A549 (cell line): ENCODE results near the gene RPTOR.

Experiments
- CEBPB ChIP-seq, 2 experiments: fragments of >200 bp in 1 of 2; sonication (Bioruptor Twin) in 1 of 2; formaldehyde crosslinking in 1 of 2; IDR thresholded peaks; 2 replicates each; pipeline ENCODE4 v1.6.1; 2012 to 2016
- RARB ChIP-seq: fragments of 250-450 bp; sonication (Bioruptor Pico); IDR thresholded peaks from 2 replicates; pipeline ENCODE4 v1.8.0; 2021; ENCODE audit warnings: mild to moderate bottlenecking, moderate library complexity
- SMC3 ChIP-seq: fragments of >200 bp; sonication (Bioruptor Twin); formaldehyde crosslinking; IDR thresholded peaks from 3 replicates; pipeline ENCODE4 v1.6.1; 2018; ENCODE audit warnings: inconsistent platforms
- TF ChIP-seq, protein P1 (sequence below): fragments of >200 bp; sonication (Bioruptor Twin); formaldehyde crosslinking; IDR thresholded peaks from 3 replicates; pipeline ENCODE4 v1.5.1; 2016

DNA sequence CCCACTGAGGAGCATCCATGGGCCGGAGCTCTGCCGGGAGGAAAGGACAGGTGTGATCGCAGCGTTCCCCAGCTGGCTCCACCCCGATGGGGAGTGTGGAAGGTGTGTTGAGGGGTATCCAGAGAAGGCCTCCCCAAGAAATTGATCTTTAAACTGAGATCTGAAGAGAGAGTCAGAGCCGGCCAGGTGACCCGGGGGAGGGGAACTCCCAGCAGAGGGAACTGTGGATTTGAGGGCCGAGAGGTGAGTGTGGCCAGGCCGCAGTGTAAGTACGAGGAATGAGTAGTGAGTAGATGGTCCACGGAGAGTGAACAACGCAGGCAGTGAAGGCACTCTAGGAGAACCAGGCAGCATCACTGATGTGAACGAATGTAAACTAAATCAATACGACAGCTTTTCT is 80.2 kb downstream of the RPTOR start:
- TF ChIP-seq, protein P1, sequence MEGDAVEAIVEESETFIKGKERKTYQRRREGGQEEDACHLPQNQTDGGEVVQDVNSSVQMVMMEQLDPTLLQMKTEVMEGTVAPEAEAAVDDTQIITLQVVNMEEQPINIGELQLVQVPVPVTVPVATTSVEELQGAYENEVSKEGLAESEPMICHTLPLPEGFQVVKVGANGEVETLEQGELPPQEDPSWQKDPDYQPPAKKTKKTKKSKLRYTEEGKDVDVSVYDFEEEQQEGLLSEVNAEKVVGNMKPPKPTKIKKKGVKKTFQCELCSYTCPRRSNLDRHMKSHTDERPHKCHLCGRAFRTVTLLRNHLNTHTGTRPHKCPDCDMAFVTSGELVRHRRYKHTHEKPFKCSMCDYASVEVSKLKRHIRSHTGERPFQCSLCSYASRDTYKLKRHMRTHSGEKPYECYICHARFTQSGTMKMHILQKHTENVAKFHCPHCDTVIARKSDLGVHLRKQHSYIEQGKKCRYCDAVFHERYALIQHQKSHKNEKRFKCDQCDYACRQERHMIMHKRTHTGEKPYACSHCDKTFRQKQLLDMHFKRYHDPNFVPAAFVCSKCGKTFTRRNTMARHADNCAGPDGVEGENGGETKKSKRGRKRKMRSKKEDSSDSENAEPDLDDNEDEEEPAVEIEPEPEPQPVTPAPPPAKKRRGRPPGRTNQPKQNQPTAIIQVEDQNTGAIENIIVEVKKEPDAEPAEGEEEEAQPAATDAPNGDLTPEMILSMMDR, result no peak
- TF ChIP-seq SMC3 (no peak), RARB (no peak), CEBPB (IDR thresholded peaks at IDR 0.05) (no peak)
